GM19468 (cell line): Measurements from ENCODE around the gene PHACTR4.
"Not testable (repeated sequence)": the region's sequence is repeated elsewhere in the genome, so short reads cannot be mapped to it uniquely, and the experiment has no call there.

Experiments used
- ATAC-seq: cut with Tn5 transposase; IDR thresholded peaks from one replicate; pipeline ENCODE4 v1.9.1; 2021; ENCODE audit warnings: mild to moderate bottlenecking, moderate library complexity, moderate number of reproducible peaks; ENCODE audit not compliant: unreplicated experiment; ENCODE audit errors: extremely low read depth

The PHACTR4 gene

DNA sequence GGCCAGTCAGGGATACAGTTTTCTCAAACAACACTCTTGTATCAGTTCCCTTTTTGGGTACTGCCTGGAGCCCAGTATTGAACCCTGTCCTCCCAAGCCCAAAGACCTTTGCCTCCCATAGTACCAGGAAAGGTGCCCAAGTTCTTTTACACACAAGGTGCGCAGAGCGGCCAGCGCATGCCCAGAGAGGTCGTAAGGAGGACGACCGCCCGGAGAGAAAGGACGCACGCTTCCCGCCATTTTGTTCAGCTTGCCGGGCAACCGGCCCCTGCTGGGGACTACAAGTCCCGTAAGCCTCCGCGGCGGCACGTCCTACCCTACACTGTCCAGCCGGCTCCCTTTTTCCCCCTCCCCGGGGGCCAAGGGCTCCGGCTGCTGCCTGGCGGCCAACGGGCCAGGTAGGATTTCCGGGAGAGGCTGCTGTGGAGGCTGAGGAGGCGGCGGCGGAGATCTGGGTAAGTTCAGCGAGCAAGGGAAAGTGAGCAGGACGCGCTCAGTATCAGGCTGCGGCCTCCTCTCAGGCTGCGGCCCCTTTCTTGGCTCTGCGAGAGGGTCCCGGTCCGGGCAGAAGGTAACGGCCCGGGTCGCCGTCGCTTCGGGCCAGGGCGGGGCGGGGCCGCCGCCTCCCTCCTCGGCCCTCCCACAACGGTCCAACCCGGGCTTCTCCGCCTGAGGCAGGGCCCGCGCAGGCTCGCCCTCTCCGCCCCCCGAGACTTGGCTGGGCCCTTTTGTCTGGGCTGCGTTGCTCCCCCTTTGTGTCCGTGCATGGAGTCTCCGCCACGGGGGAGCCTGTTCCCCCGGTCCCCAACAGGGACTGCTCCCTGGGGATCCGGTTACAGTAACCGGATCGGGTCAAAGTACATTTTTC, at the start of gene PHACTR4:
PHACTR4 (plus strand) TSS at position 370 of the 868 bp plus-strand sequence. CDS start 37,708 bp downstream, outside the sequence.
- ATAC-seq, result peak; percentile 61

DNA sequence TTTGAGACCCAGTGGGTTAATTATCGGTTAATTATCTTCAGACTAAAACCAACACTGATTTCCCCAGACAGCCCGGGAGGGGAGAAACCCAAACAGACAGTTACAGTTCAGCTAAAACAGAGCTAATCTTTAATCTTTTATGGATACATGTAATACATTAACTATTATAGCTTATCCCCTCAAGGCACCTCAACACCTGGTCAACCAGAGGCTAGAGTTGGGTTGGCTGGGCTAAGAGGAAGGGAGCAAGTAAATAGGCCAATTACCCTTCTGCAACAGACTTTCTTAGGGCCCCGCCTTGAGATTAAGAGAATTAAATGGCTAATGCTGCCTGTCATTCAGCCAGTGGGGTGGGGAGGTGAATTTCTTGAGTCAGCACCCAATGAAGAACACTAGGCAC, 47.3 kb upstream of the PHACTR4 start:
- ATAC-seq, result peak; percentile 58

DNA sequence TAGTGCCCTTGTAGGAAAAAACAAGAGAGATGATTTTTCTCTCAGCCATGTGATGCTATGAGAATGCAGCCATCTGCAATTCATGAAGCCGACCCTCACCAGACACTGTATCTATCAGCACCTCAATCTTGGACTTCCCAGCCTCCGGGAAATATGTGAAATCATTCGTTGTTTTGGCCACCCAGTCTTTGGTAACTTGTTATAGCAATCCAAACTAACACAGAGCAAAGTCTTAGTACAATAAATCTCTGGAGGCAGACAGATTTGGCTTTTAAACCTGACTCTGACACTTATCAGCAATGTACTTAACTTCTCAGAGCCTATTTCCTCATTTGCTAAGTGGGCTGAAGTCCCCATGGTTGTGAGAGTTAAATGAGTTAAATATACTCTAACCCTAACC, 45.8 kb upstream of the PHACTR4 start:
- no peak for ATAC-seq

DNA sequence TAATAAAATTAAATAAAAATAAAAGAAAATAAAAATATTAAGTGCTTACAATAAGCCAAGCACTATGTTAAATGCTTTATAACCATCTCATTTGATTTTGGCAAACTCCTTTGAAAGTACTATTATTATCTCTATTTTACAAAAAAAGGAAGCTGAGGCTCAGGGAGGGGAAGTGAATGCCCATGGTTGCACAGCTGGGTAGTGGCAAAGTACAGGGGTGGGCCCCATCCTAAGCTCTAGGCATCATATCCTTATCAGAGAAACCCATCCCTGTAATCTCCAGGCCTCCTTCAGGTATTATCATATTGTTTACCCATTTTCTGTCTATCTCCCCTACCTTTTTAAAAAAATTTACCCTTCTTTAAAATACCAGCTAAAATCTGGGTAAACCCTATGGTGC, 43.0 kb upstream of the PHACTR4 start:
- ATAC-seq, result no peak

DNA sequence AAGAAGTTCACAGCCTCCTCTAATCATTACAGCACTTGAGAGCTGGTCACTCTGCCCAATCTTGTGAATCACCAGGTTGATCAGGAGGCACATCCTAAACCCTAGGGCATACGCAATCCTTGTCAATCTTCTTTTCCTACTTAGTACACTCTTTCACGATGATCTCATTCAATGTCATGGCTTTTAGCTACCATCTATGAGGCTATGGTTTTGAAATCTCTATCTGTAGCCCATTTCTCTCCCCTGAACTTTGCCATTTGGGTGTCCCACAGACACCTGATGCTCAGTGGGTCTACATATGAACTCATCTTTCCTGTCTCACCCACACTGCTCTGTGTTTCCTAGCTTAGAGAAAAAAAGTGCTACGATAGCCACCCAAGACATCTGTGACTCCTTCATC, 42.6 kb upstream of the PHACTR4 start:
- no peak for ATAC-seq

DNA sequence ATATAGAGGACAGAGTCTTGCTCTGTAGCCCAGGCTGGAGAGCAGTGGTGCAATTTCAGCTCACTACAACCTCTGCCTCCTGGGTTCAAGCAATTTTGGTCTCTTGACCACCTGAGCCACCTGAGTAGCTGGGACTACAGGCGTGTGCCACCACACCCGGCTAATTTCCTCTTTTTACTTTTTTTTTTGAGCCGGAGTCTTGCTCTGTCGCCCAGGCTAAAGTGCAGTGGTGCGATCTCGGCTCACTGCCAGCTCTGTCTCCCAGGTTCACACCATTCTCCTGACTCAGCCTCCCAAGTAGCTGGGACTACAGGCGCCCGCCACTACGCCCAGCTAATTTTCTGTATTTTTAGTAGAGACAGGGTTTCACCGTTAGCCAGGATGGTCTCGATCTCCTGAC, 42.1 kb upstream of the PHACTR4 start:
- ATAC-seq, result not testable (repeated sequence)

DNA sequence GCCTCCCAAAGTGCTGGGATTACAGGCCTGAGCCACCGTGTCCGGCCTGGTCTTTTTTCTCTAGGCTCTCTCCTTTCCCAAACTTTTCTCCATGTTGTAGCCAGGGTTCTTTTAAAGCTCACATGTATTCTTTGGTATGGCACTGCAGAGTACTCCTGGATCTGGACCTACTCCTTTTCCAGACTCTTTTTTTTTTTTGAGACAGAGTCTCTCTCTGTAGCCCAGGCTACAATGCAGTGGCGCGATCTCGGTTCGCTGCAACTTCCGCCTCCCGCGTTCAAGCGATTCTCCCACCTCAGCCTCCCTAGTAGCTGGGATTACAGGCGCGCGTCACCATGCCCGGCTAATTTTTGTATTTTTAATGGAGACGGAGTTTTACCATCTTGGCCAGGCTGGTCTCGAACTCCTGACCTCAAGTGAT, 41.3 kb upstream of the PHACTR4 start:
- no peak for ATAC-seq

DNA sequence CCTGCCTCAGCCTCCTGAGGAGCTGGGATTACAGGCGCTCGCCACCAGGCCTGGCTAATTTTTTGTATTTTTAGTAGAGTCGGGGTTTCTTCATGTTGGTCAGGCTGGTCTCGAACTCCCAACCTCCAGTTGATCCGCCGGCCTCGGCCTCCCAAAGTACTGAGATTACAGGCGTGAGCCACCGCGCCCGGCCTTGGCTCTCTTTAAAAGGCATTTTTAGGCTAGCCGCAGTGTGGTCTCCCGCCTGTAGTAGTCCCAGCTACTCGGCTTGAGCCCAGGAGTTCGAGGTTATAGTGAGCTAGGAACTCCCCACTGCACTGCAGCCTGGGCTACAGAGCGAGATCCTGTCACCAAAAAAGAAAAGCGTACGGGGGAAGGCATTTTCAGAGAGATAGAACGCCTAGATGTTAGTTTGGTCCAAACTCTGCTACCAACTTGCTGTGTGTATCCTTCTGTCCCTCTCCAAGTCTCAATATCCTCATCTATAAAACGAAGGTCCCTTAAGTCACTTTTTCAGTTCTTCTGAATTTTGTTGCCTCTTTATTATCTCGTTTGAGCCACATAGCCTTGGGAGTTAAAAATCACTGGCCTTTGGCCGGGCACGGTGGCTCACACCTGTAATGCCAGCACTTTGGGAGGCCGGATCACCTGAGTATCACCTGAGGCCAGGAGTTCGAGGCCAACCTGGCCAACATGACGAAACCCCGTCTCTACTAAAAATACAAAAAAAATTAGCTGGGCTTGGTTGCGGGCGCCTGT, 40.0 kb upstream of the PHACTR4 start:
- ATAC-seq, result no peak

DNA sequence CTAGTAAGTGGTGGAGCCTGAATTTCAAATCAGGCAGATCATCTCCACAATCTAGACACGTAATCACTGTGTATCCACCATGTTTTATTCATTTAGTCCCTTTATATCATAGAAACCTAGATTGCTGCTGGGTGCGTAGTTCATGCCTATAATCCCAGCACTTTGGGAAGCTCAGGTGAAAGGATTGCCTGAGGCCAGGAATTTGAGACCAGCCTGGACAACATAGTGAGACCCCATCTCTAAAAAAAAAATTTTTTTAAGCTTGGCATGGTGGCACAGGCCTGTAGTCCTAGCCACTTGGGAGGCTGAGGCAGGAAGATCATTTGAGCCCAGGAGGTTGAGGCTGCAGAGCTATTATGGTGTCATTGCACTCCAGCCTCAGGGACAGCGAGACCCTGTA, 30.6 kb upstream of the PHACTR4 start:
- no peak for ATAC-seq

DNA sequence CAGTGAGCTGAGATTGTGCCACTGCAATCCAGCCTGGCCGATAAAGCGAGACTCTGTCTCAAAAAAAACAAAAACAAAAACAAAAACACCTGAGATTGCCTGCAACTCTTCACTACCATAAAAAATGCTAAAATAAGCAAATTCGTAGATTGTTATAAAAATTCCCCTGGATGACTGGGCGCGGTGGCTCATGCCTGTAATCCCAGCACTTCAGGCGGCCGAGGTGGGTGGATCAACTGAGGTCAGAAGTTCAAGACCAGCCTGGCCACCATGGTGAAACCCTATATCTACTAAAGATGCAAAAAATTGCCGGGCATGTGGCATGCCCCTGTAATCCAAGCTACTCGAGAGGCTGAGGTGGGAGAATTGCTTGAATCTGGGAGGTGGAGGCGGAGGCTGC, 30.0 kb upstream of the PHACTR4 start:
- ATAC-seq, result no peak

DNA sequence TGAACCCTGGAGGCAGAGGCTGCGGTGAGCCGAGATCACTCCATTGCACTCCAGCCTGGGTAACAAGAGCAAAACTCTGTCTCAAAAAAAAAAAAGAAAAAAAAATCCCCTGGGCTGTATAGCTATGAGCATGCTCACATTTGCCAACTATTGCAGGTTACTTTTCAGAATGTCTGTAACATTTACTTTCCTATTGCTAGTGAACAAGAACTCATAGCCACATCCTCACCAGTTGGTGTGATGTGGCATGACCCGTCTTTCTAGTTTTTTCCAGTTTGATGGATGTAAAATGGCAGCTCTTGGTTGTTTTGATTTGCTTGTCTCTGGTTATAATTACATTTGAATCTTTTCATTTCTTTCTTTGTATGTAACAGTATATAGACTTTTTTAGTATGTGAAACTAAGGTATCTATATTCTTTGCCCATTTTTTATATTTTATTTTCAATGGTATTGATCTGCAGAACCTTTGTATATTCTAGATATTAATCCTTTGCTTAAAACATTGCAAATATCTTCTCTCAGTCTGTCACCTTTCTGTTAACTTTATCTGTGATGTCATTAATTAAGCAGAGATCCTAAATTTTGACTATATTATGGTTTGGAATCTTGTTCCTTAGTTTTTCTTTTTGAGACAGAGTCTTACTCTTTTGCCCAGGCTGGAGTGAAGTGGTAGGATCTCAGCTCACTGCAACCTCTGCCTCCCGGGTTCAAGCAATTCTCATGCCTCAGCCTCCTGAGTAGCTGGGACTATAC, 29.1 kb upstream of the PHACTR4 start:
- ATAC-seq, result no peak

DNA sequence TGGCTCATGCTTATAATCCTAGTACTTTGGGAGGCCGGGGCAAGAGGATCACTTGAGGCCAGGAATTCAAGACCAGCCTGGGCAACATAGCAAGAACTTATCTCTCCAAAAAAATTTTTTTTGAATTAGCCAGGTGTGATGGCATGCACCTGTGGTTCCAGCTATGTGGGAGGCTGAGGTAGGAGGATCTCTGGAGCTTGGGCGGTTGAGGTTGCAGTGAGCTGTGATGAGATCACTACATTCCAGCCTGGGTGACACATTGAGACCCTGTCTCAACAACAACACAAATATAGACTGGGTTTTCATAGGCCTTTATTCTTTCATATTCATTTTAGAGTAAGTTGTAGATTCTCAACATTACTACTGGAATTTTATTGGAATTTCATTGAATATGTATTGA, 27.9 kb upstream of the PHACTR4 start:
- ATAC-seq, result no peak

DNA sequence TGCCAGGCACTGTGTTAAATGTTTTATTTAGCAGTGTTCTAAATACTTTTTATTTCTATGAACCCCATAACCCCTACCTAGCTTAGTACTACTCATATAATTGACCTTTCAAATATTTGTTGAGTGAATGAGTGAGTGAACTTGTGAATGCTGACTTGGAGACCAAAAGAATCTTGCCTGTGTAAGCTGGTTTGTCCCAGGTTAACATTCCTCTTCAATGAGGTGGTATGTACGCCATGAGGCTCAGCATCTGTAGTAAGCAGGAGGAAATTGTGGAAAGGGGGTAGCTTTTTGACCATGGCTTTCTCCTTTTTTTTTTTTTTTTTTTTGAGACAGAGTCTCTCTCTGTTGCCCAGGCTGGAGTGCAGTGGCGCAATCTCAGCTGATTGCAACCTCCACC, 26.1 kb upstream of the PHACTR4 start:
- no peak for ATAC-seq

DNA sequence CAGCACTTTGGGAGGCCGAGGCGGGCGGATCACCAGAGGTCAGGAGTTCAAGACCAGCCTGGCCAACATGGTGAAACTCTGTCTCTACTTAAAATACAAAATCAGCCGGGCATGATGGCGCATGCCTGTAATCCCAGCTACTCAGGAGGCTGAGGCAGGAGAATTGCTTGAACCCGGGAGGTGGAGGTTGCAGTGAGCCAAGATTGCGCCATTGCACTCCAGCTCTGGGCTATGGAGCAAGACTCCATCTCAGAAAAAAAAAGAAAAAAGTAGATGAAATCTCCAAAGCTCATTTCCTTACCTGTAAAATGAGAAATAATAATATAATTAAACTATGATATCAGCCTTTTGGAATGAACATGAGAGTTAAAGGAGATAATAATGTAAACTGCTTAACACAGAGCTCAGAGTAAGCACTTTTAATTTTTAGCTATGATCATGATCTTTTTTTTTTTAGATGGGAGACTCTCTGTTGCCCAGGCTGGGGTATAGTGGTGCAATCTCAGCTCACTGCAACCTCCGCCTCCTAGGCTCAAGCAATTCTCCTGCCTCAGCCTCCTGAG, 16.2 kb upstream of the PHACTR4 start:
- not testable (repeated sequence) for ATAC-seq

DNA sequence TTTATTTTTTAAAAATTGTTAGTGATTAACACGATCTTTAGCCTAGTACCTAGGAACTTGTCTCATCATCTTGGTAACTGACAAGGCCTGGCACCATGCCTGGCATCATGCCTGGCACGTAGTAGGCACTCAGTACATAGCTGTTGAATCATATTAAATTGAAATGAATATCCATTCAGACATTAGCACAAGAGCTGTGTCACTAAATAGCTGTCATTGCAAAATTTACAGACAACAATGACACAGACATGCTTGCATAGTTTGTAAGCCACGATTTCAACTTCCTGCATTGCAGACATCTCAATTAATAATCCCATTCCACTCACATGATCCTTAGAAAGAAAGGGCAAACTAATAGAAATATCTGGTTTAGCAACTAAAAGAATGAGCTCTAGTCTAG, 15.4 kb upstream of the PHACTR4 start:
- ATAC-seq, result no peak

DNA sequence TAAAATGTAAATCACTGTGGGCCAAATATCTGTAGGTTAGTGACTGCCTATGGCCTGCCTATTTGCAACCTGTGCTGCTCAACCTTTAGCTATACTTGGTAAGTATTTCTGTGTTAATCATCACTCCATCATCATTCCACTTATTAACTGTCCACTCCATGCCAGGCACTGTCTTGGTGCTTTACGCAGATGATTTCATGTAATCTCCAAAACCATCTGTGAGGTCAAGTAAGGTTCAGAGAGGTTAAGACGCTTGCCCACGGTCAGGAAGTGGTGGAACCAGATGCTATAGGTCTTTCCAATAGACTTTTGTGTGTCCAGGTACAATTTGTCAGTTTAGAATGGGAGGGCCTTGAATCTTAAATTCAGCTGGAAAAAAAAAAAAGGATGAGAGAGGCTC, 10.8 kb upstream of the PHACTR4 start:
- ATAC-seq, result no peak

DNA sequence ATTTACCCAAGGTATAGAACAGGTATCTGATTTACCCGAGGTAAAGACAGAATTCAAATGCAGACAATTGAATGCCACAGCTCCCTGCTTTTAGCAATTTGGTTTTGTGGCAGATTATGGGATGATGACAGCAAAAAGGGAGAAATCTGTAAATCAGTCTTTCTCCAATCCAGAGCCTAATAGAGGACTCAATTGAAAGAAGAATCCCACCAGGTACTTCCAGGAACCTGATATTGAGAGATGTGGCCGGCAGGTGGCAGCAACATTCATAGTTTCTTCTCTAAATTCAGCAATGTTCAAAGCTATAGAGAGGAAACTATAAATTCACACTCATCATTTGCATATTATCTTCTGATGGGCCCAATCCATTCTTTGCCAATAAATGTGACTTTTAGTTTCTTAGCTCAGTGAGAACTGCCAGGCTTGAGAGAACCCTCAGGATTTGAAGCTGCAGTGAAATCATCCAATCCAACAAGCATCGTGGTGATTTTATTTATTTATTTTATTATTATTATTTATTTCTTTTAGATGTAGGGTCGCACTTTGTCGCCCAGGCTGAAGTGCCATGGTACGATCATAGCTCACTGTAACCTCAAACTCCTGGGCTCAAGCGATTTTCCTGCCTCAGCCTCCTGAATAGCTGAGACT, 9.8 kb upstream of the PHACTR4 start:
- ATAC-seq, result no peak

DNA sequence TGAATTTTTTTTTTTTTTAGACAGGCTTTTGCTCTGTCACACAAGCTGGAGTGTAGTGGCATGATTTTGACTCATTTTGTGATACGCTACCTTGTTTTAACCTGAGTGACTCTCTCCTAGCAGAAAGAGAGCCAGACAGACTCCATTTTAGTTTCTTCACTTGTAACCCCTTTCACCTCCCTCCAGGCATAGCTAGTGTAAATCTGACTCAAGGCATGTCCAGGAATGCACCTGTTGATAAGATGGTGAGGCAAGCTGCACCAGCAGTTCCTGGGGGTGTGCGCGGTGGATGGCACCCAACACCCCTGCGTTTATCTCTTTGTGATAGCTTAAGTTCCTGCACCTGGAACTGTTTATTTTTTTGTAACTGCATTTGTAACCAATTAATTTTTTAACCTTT, 4.7 kb upstream of the PHACTR4 start:
- ATAC-seq, result no peak

DNA sequence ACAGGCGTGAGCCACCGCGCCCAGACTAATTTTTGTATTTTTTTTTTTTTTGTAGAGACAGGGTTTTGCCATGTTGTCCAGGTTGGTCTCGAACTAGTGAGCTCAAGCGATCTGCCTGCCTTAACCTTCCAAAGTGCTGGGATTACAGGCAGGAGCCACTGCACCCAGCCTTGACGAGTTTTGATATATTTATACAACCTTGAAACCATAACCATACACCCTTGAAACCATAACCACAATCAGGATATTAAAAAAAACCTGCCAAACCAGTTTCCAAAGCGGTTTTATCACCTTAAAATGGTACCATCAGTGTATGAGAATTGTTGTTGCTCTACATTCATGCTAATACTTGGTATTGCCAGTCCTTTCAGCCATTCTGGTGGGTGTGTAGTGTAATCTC, 3.7 kb upstream of the PHACTR4 start:
- ATAC-seq, result no peak

DNA sequence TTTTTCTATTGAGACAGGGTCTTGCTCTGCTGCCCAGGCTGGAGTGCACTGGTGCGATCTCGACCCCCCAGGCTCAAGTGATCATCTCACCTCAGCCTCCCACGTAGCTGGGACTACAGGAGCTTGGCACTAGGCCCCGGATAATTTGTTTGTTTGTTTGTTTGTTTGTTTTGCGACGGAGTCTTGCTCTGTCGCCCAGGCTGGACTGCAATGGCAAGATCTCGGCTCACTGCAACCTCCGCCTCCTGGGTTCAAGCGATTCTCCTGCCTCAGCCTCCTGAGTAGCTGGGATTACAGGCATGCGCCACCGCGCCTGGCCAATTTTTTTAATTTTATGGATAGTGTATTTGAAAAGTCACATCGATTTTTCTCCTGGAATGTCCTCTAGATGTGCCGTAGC, 932 bp upstream of the PHACTR4 start:
- ATAC-seq, result not testable (repeated sequence)
